GM19463 (cell line): ENCODE measurements around the gene TPM1.
"Not testable (repeated sequence)": the region's sequence is repeated elsewhere in the genome, so short reads cannot be mapped to it uniquely, and the experiment has no call there.

Experiments
- ATAC-seq: cut with Tn5 transposase; IDR thresholded peaks from one replicate; pipeline ENCODE4 v1.9.1; 2021; ENCODE audit warnings: mild to moderate bottlenecking, moderate library complexity; ENCODE audit not compliant: unreplicated experiment

TPM1 gene

GRCh38 chr15:63041974-63042876 is at the start of gene TPM1:
TPM1 (plus strand) TSS chr15:63042747; CDS start chr15:63042830, 83 bp downstream.
- ATAC-seq = no peak

DNA sequence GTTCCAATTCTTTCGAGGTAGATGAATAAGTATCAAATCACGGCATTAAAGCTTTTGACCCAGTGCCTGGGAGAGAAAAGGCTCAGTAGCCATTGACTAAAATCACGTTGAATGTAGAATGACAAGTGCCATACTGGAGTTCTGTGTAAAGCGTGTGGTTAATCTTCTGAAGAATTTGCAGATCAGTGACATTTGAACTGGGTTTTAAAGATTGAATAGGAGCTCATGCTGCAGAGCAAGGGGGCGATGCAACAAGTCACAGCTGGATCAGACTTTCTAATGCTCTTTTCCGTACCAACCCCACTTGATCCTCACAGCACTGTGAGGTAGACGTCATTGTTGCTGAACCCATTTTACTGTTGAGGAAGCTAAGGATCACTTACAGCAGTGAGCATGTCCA is 49.5 kb upstream of the TPM1 start:
- no peak for ATAC-seq

- not testable (repeated sequence) for ATAC-seq
Observed at GRCh38 chr15:62993632-62994031, 48.9 kb upstream of the TPM1 start.

GRCh38 chr15:62994439-62994838 is 48.1 kb upstream of the TPM1 start:
- no peak for ATAC-seq

GRCh38 chr15:62994975-62995681 is 47.4 kb upstream of the TPM1 start:
- no peak for ATAC-seq

- ATAC-seq = no peak
Observed at GRCh38 chr15:62997441-62997840, 45.1 kb upstream of the TPM1 start.

DNA sequence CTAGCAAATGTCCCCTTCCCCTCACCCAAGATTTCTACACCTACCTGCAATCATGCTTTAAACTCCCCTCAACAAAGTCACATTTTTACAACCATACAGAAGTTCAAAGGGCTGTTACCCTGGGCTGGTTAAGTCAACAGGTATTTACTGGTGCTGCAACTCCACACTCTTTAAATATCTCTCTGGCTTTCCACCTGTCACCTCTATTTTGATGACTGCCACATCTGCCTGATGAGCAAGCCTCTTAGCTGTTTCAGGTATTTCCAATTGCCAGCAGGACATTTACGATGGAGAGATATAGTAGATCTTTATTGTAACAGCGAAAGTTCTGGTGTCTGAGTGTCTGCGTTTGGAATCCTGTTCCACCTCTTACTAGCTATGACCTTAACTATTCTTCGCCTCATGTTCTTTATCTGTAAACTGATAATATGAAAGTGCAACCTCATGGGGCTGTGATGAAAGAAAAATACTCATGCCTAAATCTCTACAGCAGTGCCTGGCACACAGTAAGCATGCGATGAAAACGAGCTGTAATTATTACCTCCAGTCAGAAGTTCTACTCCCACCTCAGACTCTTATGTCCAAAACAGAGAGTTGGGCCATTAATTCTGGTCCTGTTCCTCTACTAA is 44.2 kb upstream of the TPM1 start:
- ATAC-seq = no peak

- no peak for ATAC-seq
Observed at GRCh38 chr15:62999178-62999577, 43.4 kb upstream of the TPM1 start.

DNA sequence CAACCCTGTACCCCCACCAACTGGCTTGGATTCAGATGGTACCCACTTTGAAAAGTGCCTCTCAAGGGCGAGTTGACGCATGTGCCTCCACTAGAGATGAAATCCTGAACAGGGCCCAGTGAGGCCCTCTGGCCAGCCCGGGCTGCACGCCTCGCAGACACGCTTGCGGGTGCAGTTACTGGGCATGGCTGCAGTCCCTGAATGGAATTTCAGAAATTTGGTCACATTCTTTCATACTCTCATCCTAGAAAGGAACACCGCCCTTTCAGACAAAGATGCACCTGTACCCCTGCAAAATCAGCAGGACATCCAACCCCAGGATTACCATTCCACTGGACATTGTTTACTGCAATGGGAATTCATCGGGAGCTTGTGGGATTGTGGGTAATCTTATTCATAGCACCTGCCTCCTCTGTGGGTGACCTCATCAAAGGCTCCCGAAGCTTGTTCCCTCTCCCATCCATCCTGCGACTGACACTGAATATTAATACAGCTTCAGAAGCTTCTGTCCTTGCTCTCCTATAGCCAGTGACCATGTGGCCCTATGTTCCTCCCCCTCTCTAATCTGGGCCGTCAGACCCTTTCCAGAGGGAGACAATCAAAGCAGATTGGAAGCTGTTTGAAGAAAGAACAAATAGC is 42.5 kb upstream of the TPM1 start:
- ATAC-seq = no peak

DNA sequence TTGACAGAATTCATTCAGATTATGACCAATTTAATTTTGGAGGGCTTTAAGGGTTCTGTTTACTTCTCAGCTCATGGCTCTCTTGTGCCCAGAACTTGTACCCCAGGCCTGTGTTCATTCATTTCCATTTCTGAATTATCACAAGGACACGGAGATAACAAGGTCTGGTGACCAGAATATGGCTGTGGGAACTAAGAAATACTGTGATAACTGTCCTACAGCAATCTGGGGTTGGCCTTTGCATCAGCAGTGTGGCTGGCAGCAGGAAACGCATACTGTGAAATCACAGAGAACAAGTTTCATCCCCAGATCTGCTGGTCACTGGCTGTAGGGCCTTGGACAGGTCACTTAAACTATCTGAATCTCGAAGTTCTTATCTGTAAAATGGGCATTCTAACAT is 41.8 kb upstream of the TPM1 start:
- no peak for ATAC-seq

DNA sequence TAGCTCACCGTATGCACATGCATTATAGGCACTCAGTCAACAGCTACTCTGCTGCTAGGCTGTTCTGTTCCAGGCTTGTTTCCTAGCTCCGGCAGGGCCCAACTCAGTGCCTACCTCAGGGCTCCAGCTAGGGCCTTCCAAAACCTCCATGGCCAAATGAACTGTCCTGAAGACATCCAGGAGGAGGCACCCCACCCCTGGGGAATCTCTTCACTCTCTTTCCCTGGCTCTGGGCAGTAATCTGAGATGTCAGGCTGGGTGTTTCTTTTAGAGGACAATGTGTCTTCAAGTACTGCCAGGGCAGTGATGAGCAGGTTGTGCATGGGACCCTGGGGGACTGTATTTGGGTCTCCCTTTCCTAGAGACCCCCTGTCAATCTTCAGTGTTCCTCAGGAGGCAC is 38.3 kb upstream of the TPM1 start:
- no peak for ATAC-seq

DNA sequence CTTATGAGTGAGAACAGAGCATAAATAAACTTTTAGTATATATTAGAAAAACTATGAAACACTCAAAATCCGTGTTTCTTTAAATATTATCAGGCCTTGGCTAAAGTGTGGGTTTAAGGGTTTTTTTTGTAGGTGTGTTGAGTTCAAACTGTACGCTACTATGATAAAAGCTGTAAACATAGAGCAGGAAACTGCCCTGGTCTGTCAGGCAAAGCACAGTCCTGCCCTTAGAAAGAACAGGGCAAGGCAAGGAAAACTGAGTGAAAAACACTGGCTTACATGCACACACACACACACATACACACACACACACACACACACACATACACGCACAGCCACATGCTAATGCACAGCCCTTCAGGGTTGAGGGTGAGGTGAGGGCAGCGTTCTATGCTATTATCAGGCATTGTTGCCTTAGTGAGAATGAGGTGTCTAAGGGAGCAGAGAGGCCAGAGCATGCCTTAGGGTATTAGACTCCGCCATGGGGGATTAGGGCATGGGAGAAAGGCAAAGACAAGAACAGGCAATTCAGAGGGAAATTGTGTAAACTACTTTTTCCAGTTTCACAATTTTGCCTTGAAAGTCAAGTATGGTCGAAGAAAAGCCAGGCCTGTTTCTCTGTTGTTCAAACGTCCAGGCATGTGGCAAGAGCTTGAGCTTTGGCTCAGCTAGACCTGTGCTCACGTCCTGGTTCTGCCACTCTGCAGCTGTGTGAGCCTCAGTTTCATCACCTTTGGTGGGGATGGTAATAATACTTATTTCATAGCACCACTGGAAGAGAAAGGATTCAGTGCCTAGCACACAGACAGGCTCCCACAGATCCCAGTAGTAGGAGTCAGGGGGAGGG is 36.3 kb upstream of the TPM1 start:
- ATAC-seq = no peak

DNA sequence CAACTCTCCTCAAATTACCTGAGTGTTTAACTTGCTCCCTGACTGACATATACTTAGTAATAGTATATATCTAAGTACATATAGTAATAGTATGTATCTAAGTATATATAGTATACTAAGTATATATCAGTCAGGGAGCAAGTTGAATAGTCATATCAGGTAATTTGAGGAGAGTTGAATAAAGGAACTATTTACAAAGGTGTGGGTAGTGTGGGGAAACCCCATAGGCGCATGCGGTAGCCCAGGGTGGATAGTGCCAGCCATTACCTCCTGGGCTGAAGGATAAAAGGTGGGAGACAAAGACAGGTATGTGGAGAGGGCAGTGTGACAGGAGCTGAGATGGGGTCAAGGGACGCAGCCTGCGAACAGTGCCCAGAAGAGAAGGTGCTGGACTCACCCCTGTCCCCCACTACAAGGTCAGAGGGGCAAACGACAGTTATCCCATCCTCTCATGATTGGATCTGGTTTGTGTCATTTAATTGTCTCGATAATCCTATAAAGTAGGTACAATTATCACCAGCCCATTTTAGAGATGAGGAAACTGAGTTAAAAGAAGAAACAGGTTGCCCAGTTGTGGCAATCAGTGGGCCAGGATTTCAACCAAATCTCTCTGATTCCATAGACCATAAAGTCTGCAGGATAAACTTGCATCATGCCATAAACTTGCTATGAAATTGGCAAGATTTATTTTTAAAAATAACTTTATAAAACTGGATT is 34.1 kb upstream of the TPM1 start:
- ATAC-seq = no peak

GRCh38 chr15:63010386-63010785 is 32.2 kb upstream of the TPM1 start:
- ATAC-seq = no peak

DNA sequence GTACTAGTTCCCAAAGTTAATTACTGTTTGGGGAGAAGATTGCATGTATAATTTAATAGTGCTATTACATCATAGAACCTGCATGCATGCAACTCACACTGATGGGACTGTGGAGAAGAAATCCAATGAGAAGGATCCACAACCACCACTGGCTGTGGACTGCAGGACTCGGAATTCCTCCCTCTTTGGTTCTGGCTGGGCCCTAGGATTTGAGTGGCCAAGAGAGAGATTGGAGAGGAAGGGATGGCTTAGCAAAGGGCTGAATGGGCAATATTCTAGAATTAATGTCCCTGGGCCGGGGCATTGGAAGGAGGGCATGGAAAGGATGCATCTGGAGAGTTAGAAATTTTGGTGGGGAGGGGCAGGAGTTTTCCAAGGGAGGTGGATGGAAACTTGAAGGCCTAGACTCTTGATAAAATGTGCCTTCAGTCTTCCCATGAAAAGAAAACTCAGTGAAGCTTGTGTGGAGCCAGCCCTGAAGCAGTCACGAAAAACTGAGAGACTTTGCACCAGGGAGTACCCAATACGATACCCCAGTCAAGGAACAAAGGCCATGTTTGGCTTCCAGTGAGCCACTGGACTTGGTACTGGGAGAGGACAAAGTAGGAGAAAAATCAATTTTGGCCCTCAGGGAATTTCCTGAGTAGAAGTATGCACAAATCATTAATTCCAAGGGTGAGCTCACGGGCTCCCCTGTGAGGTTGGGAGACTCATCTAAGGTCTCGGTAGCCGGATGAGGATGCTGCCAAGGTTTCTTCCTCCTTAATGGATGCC is 31.4 kb upstream of the TPM1 start:
- no peak for ATAC-seq

DNA sequence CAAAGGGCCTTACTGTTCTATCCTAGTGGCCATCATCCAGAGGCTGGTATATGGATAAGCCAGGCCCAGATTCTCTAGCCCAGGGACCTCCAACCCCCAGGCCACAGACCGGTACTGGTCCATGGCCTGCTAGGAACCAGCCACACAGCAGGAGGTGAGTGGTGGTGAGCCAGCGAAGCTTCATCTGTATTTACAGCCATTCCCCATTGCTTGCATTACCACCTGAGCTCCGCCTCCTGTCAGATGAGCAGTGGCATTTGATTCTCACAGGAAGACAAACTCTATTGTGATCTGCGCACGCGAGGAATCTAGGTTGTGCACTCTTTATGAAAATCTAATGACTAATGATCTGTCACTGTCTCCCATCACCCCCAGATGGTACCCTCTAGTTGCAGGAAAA is 30.1 kb upstream of the TPM1 start:
- no peak for ATAC-seq

- no peak for ATAC-seq
Observed at GRCh38 chr15:63013052-63013808, 29.3 kb upstream of the TPM1 start.

GRCh38 chr15:63014578-63014977 is 28.0 kb upstream of the TPM1 start:
- ATAC-seq = no peak
